CD14-positive monocyte (primary cell): ENCODE data around the gene EGFL6. TPM values are rescaled to one million over a fixed set of nuclear protein-coding genes. Genes with fewer than 3 reads are reported as not detected.

Source experiments
- DNase-seq, 3 donors: peaks; one replicate each; pipeline ENCODE4 v3.0.0-alpha.2; 2011 to 2022
- H2AFZ ChIP-seq: 2 replicates; pipeline ENCODE4 v1.6.0; 2012; ENCODE audit warnings: mild to moderate bottlenecking, low read depth, low read length, inconsistent platforms; ENCODE audit not compliant: insufficient read depth, poor library complexity, severe bottlenecking
- H3K27ac ChIP-seq, 2 donors: 1 replicate in 1 of 2; 2 replicates in 1 of 2; pipeline ENCODE4 v1.5.1; 2012 to 2013; ENCODE audit warnings: low read length in 2 of 2, control low read depth in 1 of 2, inconsistent platforms in 1 of 2, low read depth in 1 of 2, mild to moderate bottlenecking in 1 of 2
- H3K27me3 ChIP-seq, 2 donors: one replicate each; pipeline versions ENCODE4 v1.6.0 to v1.6.1; 2011 to 2013; ENCODE audit warnings: low read length in 2 of 2; ENCODE audit not compliant: control insufficient read depth in 2 of 2, insufficient read depth in 2 of 2
- H3K36me3 ChIP-seq, 2 donors: replicated peaks in 1 of 2; 1 replicate in 1 of 2; 2 replicates in 1 of 2; pipeline versions ENCODE4 v1.5.1 to v1.6.1; 2012 to 2013; ENCODE audit warnings: low read length in 2 of 2, control low read depth in 1 of 2, inconsistent platforms in 1 of 2, mild to moderate bottlenecking in 1 of 2; ENCODE audit not compliant: insufficient read depth in 2 of 2, control insufficient read depth in 1 of 2
- H3K4me1 ChIP-seq, 2 donors: 1 replicate in 1 of 2; 2 replicates in 1 of 2; pipeline versions ENCODE4 v1.5.1 to v1.6.1; 2012 to 2013; ENCODE audit warnings: low read length in 2 of 2, control low read depth in 1 of 2, inconsistent platforms in 1 of 2, mild to moderate bottlenecking in 1 of 2, moderate library complexity in 1 of 2; ENCODE audit not compliant: insufficient read depth in 2 of 2, control insufficient read depth in 1 of 2
- H3K4me2 ChIP-seq: replicated peaks from 2 replicates; pipeline ENCODE3; 2012; ENCODE audit warnings: low read length, moderate library complexity, mild to moderate bottlenecking; ENCODE audit not compliant: poor library complexity, severe bottlenecking; ENCODE audit errors: extremely low read depth
- H3K4me3 ChIP-seq, 3 experiments: fragments of 200-600 bp in 1 of 3; sonication (generic) in 1 of 3; replicated peaks in 1 of 3; 1 replicate in 2 of 3; 2 replicates in 1 of 3; pipeline ENCODE4 v1.5.1; 2011 to 2013; ENCODE audit warnings: low read length in 3 of 3, mild to moderate bottlenecking in 3 of 3, control low read depth in 2 of 3, low read depth in 2 of 3, inconsistent platforms in 1 of 3, moderate library complexity in 1 of 3
- H3K79me2 ChIP-seq: 2 replicates; pipeline ENCODE4 v1.6.0; 2012; ENCODE audit warnings: mild to moderate bottlenecking, control low read depth, inconsistent platforms, low read length, moderate library complexity; ENCODE audit not compliant: insufficient read depth
- H3K9ac ChIP-seq: 2 replicates; pipeline ENCODE4 v1.6.0; 2017; ENCODE audit warnings: low read length, mild to moderate bottlenecking; ENCODE audit not compliant: insufficient read depth, poor library complexity, severe bottlenecking
- H3K9me3 ChIP-seq, 2 donors: replicated peaks in 1 of 2; 1 replicate in 1 of 2; 2 replicates in 1 of 2; pipeline versions ENCODE4 v1.5.1 to v1.6.1; 2012 to 2013; ENCODE audit warnings: low read length in 2 of 2, control low read depth in 1 of 2; ENCODE audit not compliant: control insufficient read depth in 1 of 2, insufficient read depth in 1 of 2
- H4K20me1 ChIP-seq: 2 replicates; pipeline ENCODE4 v1.6.0; 2012; ENCODE audit warnings: mild to moderate bottlenecking, low read length, control low read depth, moderate library complexity; ENCODE audit not compliant: insufficient read depth
- H3K27ac Mint-ChIP-seq, 7 donors: one replicate each; pipeline ENCODE4 v1.8.0; 2020; ENCODE audit warnings: mild to moderate bottlenecking in 7 of 7, mixed read lengths in 7 of 7, moderate library complexity in 6 of 7, inconsistent platforms in 2 of 7
- H3K27me3 Mint-ChIP-seq, 3 donors: one replicate each; pipeline ENCODE4 v1.8.0; 2021 to 2022; ENCODE audit warnings: low read depth in 3 of 3, mild to moderate bottlenecking in 3 of 3, mixed read lengths in 3 of 3, moderate library complexity in 3 of 3, inconsistent platforms in 1 of 3
- H3K36me3 Mint-ChIP-seq, 2 donors: one replicate each; pipeline ENCODE4 v1.8.0; 2020; ENCODE audit warnings: mixed read lengths in 2 of 2, inconsistent platforms in 1 of 2, mild to moderate bottlenecking in 1 of 2
- H3K4me1 Mint-ChIP-seq: one replicate; pipeline ENCODE4 v1.8.0; 2020; ENCODE audit warnings: mild to moderate bottlenecking, mixed read lengths
- H3K4me3 Mint-ChIP-seq, 2 donors: one replicate each; pipeline ENCODE4 v1.8.0; 2020; ENCODE audit warnings: mild to moderate bottlenecking in 2 of 2, mixed read lengths in 2 of 2, moderate library complexity in 1 of 2
- H3K9me3 Mint-ChIP-seq, 7 donors: one replicate each; pipeline ENCODE4 v1.8.0; 2020 to 2022; ENCODE audit warnings: mixed read lengths in 7 of 7, mild to moderate bottlenecking in 6 of 7, moderate library complexity in 6 of 7, inconsistent platforms in 2 of 7
- CTCF ChIP-seq: fragments of 200-600 bp; IDR thresholded peaks from one replicate; pipeline ENCODE4 v1.8.0; 2022; ENCODE audit warnings: antibody characterized with exemption, mild to moderate bottlenecking
- WGBS: methylation state at CpG from one replicate; pipeline ENCODE4 v1.1.5; 2013; ENCODE audit warnings: missing lambda C conversion rate; ENCODE audit not compliant: insufficient coverage; 5-methylcytosine and 5-hydroxymethylcytosine counted together
- intact Hi-C, 2 donors: fragments of 100-400 bp; cut with micrococcal nuclease; formaldehyde crosslinking; loops; one replicate each; pipeline versions ENCODE4 v1.15.0 to v1.15.1; 2023
- polyA plus RNA-seq, 3 donors: library from polyadenylated mRNA; depleted of rRNA in 1 of 3; unstranded in 2 of 3; stranded (reverse) in 1 of 3; fragments of 300-500 nt in 2 of 3; fragments of >200 nt in 1 of 3; fragmentation: Illumina TruSeq in 2 of 3; gene quantifications; 1 replicate in 2 of 3; 2 replicates in 1 of 3; pipeline ENCODE4 v1.2.3, GENCODE V29; 2012 to 2021

EGFL6 gene
- polyA plus RNA-seq, 3 donors: not detected

GRCh38 chrX:13551610-13552009 lies 17.8 kb upstream of the EGFL6 start:
- TF ChIP-seq CTCF: no peak
- Histone ChIP-seq H2AFZ (no peak overlapping the region), H4K20me1 (no peaks in the 10 kb centered on the region), H3K4me3 (no peak overlapping the region), H3K36me3 (no peaks in the 10 kb centered on the region), H3K9me3 (no peaks in the 10 kb centered on the region), H3K27ac (no peak overlapping the region), H3K79me2 (no peaks in the 10 kb centered on the region), H3K4me1 (no peaks in the 10 kb centered on the region), H3K4me2 (no peak overlapping the region), H3K9ac (no peak overlapping the region), H3K27me3 (peaks cover 0 to 25% of the 10 kb centered on the region in 2 donors)
- intact Hi-C loops: no loop called here
- Mint-ChIP-seq H3K36me3 (no peaks in the 10 kb centered on the region), H3K4me1 (no peaks in the 10 kb centered on the region), H3K27ac (no peak overlapping the region), H3K4me3 (no peak overlapping the region), H3K27me3 (peaks cover 0 to 13% (median 3%) of the 10 kb centered on the region in 3 donors), H3K9me3 (no peaks in the 10 kb centered on the region)
- WGBS: no CpG with 5 or more reads among the region's 3 CpGs
- DNase-seq: no peak

- no CpG with 5 or more reads among the region's 1 CpG for WGBS
- H3K36me3 ChIP-seq: no peaks in the 10 kb centered on the region
- no peak overlapping the region for H2AFZ ChIP-seq
- no peaks in the 10 kb centered on the region for H4K20me1 ChIP-seq
- Mint-ChIP-seq H3K9me3 (no peaks in the 10 kb centered on the region), H3K27me3 (peaks cover 0 to 13% (median 3%) of the 10 kb centered on the region in 3 donors), H3K36me3 (no peaks in the 10 kb centered on the region), H3K27ac (no peak overlapping the region), H3K4me3 (no peak overlapping the region), H3K4me1 (no peaks in the 10 kb centered on the region)
- no peak overlapping the region for H3K9ac ChIP-seq
- no peaks in the 10 kb centered on the region for H3K79me2 ChIP-seq
- no peaks in the 10 kb centered on the region for H3K9me3 ChIP-seq
- H3K4me1 ChIP-seq: no peaks in the 10 kb centered on the region
- intact Hi-C loops: no loop called here
- H3K4me3 ChIP-seq: no peak overlapping the region
- H3K27me3 ChIP-seq: peaks cover 0 to 23% of the 10 kb centered on the region in 2 donors
- no peak overlapping the region for H3K4me2 ChIP-seq
- no peak for TF ChIP-seq CTCF
- H3K27ac ChIP-seq: no peak overlapping the region
- no peak for DNase-seq
These were observed 16.5 kb upstream of the EGFL6 start for GRCh38 chrX:13552892-13553291.
